Stomach (tissue), 9 donors: ENCODE results near the gene SDR42E2. TPM values are rescaled to one million over a fixed set of nuclear protein-coding genes. Genes with fewer than 3 reads are reported as not detected.

Source experiments
- DNase-seq, 2 donors: peaks; one replicate each; pipeline versions ENCODE4 v3.0.0 to v3.0.0-alpha.2; 2013 to 2019
- H3K27ac ChIP-seq, 5 donors: fragments of 200-600 bp in 4 of 5; sonication (generic) in 4 of 5; one replicate each; pipeline ENCODE4 v1.5.1; 2013 to 2019; ENCODE audit warnings: mild to moderate bottlenecking in 1 of 5, moderate library complexity in 1 of 5
- H3K27me3 ChIP-seq, 3 donors: fragments of 200-600 bp; sonication (generic); one replicate each; pipeline ENCODE4 v1.5.1; 2017 to 2019; ENCODE audit warnings: mixed run types in 1 of 3
- H3K36me3 ChIP-seq, 4 donors: fragments of 200-600 bp; sonication (generic); 1 replicate in 3 of 4; 2 replicates in 1 of 4; pipeline ENCODE4 v1.5.1; 2016 to 2019
- H3K4me1 ChIP-seq, 4 donors: fragments of 200-600 bp; sonication (generic); one replicate each; pipeline ENCODE4 v1.5.1; 2016 to 2019
- H3K4me3 ChIP-seq, 4 donors: fragments of 200-600 bp; sonication (generic) in 3 of 4; one replicate each; pipeline ENCODE4 v1.5.1; 2016 to 2019; ENCODE audit warnings: mild to moderate bottlenecking in 1 of 4
- H3K9me3 ChIP-seq, 4 donors: fragments of 200-600 bp; sonication (generic); one replicate each; pipeline ENCODE4 v1.5.1; 2016 to 2019
- EP300 ChIP-seq: sonication (generic); formaldehyde crosslinking; IDR thresholded peaks from one replicate; pipeline ENCODE4 v1.6.1; 2017; ENCODE audit warnings: antibody characterized with exemption
- POLR2A ChIP-seq, 4 donors: fragments of 450-650 bp; IDR thresholded peaks; one replicate each; pipeline ENCODE4 v1.6.1; 2016; ENCODE audit warnings: antibody characterized with exemption in 4 of 4, control low read depth in 2 of 4, mild to moderate bottlenecking in 1 of 4, moderate library complexity in 1 of 4
- POLR2AphosphoS5 ChIP-seq, 3 donors: sonication (generic); formaldehyde crosslinking; IDR thresholded peaks; one replicate each; pipeline ENCODE4 v1.6.1; 2016; ENCODE audit warnings: antibody characterized with exemption in 3 of 3
- WGBS, 5 donors: extraction: QIAGEN DNeasy Blood & Tissue Kit in 3 of 5; methylation state at CpG; one replicate each; pipeline versions ENCODE4 v1.1.5 to v1.1.7; 2013 to 2018; 5-methylcytosine and 5-hydroxymethylcytosine counted together
- intact Hi-C: fragments of 100-400 bp; cut with DNase I; formaldehyde crosslinking; loops from one replicate; pipeline ENCODE4 v1.15.1; 2023; ENCODE audit warnings: low total_unique reads
- polyA plus RNA-seq, 3 donors: library from polyadenylated mRNA; stranded (reverse); fragments of 200-250 nt; gene quantifications; one replicate each; pipeline ENCODE4 v1.2.3, GENCODE V29; 2013
- total RNA-seq, 5 donors: library from RNA; depleted of rRNA; stranded (reverse); fragments of >200 nt; gene quantifications; one replicate each; pipeline versions ENCODE4 v1.1.0 to v1.2.3, GENCODE V29; 2014 to 2016
- TF ChIP-seq, protein P1 (sequence below), 7 experiments: fragments of 450-650 bp in 4 of 7; fragments of 200-600 bp in 3 of 7; sonication (generic) in 3 of 7; IDR thresholded peaks; one replicate each; pipeline ENCODE4 v1.5.1; 2016 to 2019; ENCODE audit warnings: antibody characterized with exemption in 7 of 7, control low read depth in 2 of 7, mild to moderate bottlenecking in 1 of 7
- donor health status: healthy with polysubstance abuse.
- donor health status: Bipolar disorder and iron deficiency.
- donor health status: healthy.

SDR42E2 gene
- total and polyA plus RNA-seq, 8 donors: not detected

- intact Hi-C loops: no loop called here
- H3K36me3 ChIP-seq: no peaks in the 10 kb centered on the region
- peaks cover 0 to 48% (median 11%) of the 10 kb centered on the region in 3 donors for H3K27me3 ChIP-seq
- no peak for DNase-seq
- peaks cover 0 to 6% (median 0%) of the 10 kb centered on the region in 4 donors for H3K9me3 ChIP-seq
- no peak overlapping the region for H3K27ac ChIP-seq
- TF ChIP-seq, protein P1, sequence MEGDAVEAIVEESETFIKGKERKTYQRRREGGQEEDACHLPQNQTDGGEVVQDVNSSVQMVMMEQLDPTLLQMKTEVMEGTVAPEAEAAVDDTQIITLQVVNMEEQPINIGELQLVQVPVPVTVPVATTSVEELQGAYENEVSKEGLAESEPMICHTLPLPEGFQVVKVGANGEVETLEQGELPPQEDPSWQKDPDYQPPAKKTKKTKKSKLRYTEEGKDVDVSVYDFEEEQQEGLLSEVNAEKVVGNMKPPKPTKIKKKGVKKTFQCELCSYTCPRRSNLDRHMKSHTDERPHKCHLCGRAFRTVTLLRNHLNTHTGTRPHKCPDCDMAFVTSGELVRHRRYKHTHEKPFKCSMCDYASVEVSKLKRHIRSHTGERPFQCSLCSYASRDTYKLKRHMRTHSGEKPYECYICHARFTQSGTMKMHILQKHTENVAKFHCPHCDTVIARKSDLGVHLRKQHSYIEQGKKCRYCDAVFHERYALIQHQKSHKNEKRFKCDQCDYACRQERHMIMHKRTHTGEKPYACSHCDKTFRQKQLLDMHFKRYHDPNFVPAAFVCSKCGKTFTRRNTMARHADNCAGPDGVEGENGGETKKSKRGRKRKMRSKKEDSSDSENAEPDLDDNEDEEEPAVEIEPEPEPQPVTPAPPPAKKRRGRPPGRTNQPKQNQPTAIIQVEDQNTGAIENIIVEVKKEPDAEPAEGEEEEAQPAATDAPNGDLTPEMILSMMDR (IDR thresholded peaks at IDR 0.05): no peak
- TF ChIP-seq EP300 (no peak), POLR2AphosphoS5 (IDR thresholded peaks at IDR 0.05) (no peak)
- WGBS, 5 donors: 26 to 38% (median 32%) methylated on average over 4 to 14 of the region's 14 CpGs
- H3K4me1 ChIP-seq: peaks cover 6 to 10% (median 9%) of the 10 kb centered on the region in 4 donors
- peak overlapping the region in 3 of 4 donors; percentile 18 to 45 (median 20) for H3K4me3 ChIP-seq
These were observed 327 bp downstream of the SDR42E2 start for GRCh38 chr16:22162656-22163009.

GRCh38 chr16:22163806-22164205, 1.5 kb downstream of the SDR42E2 start:
- 77 to 83% (median 79%) methylated on average over 2 to 6 of the region's 6 CpGs for WGBS, 5 donors
- Histone ChIP-seq H3K36me3 (no peaks in the 10 kb centered on the region), H3K4me3 (no peak overlapping the region), H3K27me3 (peaks cover 0 to 48% (median 11%) of the 10 kb centered on the region in 3 donors), H3K27ac (no peak overlapping the region), H3K4me1 (peaks cover 6 to 10% (median 9%) of the 10 kb centered on the region in 4 donors), H3K9me3 (peaks cover 0 to 6% (median 0%) of the 10 kb centered on the region in 4 donors)
- DNase-seq: no peak
- intact Hi-C loops: no loop called here
- TF ChIP-seq EP300 (no peak), POLR2A (IDR thresholded peaks at IDR 0.05) (no peak), POLR2AphosphoS5 (IDR thresholded peaks at IDR 0.05) (no peak)
- TF ChIP-seq, protein P1 (IDR thresholded peaks at IDR 0.05): no peak

GRCh38 chr16:22164482-22164881, 2.2 kb downstream of the SDR42E2 start:
- H3K4me3 ChIP-seq: no peak overlapping the region
- DNase-seq: no peak
- no peak overlapping the region for H3K27ac ChIP-seq
- peaks cover 6 to 10% (median 9%) of the 10 kb centered on the region in 4 donors for H3K4me1 ChIP-seq
- intact Hi-C loops: no loop called here
- peaks cover 0 to 6% (median 0%) of the 10 kb centered on the region in 4 donors for H3K9me3 ChIP-seq
- H3K36me3 ChIP-seq: no peaks in the 10 kb centered on the region
- WGBS, 5 donors: 83 to 92% (median 87%) methylated on average over 5 of the region's 5 CpGs
- TF ChIP-seq EP300 (no peak), POLR2A (IDR thresholded peaks at IDR 0.05) (no peak), POLR2AphosphoS5 (IDR thresholded peaks at IDR 0.05) (no peak)
- TF ChIP-seq, protein P1 (IDR thresholded peaks at IDR 0.05): no peak
- peaks cover 0 to 44% (median 11%) of the 10 kb centered on the region in 3 donors for H3K27me3 ChIP-seq

- Histone ChIP-seq H3K4me1 (peaks cover 6 to 10% (median 9%) of the 10 kb centered on the region in 4 donors), H3K4me3 (no peak overlapping the region), H3K27me3 (peaks cover 0 to 32% (median 11%) of the 10 kb centered on the region in 3 donors), H3K9me3 (peaks cover 0 to 6% (median 0%) of the 10 kb centered on the region in 4 donors), H3K36me3 (no peaks in the 10 kb centered on the region), H3K27ac (no peak overlapping the region)
- TF ChIP-seq EP300: no peak
- TF ChIP-seq, protein P1 (IDR thresholded peaks at IDR 0.05): no peak
- no peak for TF ChIP-seq POLR2AphosphoS5 (IDR thresholded peaks at IDR 0.05)
- no peak for TF ChIP-seq POLR2A (IDR thresholded peaks at IDR 0.05)
- WGBS, 5 donors: 70 to 94% (median 92%) methylated on average over 9 to 16 of the region's 16 CpGs
- intact Hi-C loops: no loop called here
- no peak for DNase-seq
These were observed 3.4 kb downstream of the SDR42E2 start for GRCh38 chr16:22165508-22166285.
